NCI-H526 treated with DMSO at 0.1 percent for 48 hours (cell line): ENCODE measurements around the gene CACNA1C.

Experiments used
- DNase-seq: peaks from one replicate; lab custom pipeline; 2025; lab: John Stamatoyannopoulos, UW

Gene CACNA1C

DNA sequence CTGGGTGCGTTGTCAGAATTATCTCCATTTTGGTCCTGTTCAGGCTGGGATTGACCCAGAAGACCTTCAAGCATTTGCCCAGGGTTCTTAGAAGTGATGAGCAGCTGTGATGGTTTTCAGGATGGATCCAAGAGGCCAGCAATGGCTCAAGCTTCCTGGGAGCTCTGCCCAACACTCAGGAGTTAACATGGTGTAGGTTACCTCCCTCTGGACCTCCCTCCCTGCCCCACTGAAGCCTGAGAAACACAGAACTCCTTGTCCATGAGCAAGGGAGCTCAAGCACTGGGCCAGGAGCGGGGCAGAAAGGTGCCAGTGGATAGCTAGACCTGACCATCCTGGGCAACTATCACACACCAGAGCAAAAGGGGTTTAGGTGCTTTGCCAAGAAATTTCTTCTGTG lies 593.6 kb downstream of the CACNA1C start:
- DNase-seq = no peak

DNA sequence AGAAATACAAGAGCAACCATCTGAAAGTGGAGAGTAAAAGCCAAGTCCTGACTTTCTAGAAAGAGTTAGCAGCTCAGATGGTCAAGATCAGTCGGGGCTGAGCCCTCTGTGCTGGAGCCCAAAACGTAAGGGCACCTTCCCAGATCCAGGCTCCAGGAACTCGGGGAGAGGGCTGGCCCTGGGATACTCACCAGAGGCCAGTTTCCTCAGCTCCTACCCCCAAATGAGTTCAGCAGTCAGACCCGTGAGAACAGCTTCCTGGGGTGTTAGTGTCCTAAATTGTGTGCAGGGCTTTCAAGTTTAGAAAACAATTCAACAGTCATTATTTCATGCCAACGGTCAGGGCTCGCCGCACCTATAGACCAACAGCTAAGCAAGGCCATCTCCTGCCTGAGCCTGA lies 594.4 kb downstream of the CACNA1C start:
- DNase-seq = no peak

DNA sequence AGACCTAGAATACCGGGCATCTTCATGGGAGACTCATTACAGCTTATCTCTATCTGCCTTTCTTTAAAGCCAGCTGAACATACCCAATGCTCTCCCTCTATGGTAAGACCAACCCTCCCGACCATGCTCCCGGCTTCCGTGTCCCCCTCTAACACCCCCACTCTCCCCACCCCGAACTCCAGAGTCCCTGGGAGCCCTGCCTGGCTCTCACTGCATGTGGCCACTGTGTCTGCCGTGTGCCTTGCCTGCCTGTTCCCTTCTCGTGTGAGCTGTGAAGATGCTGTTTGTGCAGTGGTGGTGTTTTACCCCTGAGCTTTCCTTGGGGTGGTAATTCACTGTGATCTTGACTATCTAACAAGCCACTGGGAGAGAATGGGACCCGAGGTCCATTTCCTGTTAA lies 595.6 kb downstream of the CACNA1C start:
- DNase-seq = no peak

DNA sequence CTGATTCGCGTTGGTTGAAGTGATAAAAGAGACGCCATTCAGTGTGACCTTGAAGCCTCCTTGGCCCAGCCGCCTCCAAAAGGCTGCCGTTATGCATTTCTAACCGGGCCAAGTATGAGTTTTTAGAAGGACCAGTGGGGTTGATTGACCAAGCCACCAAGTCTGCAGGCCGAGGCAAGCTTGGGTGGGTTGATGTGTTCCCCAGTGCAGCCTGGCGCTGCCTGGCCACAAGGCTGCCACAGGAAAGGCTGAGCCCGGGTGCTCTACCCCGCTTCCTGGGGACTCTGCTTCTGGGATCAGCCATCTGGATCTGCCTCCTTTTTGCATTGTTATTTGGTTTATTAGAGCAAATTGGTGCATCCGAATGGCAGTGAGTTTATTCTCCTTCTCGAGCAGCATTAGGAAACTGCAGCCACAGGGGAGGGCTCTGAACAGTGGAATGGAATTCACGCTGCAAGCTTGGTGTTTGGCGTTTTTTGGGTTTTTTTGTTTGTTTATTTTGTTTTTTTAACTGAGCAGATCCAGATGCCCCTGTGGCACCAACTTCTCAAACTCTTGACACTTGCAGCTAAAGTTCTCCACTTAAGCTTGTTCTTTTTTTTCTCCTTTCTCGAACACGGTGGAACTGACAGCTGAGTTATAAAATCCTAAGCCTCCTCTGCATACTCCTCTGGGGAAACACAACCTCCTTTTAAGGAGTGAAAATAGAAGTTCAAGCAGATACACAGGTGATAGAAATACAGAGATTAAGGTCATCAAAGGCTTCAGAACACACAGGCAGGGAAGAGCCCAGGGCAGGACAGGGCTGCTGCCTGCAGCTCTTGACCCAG lies 596.6 kb downstream of the CACNA1C start:
- DNase-seq = no peak

DNA sequence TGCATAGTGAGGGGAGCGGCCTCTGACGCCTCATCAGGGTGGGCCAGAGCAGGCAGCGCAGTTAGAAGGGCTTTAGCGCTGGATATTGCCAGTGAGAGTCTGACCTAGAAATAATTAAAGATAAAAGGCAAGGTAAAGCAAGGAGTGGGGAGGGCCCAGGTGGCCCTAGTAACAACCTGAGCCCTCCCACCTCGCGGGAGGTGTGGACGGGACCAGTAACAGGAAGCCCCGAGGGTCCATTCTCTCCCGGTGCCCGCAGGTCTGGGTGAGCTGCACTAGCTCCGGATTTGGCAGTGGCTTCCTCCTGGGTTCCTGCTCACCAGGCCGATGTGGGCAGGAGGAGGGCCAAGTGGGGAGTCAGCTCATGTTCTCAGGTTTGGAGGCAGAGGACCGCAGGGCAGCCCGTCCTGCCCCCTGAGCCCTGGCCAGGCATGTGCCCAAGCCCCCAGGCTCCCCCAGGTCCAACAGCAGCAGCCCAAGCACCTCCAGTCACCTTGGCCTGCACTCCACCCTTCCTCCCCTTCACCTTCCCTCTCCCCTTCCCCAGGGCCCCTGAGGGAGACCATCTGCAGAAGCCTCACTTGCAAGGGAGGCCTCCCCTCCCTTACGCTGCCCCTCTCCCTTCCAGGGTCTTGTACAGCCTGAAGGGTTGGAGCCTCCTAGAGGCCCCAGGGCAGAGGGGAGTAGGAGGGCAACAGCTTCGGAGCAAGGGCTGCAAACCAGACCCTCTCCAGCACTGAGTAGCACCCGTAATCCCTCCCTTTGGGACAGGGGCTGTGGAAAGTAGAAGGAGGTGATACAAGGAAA lies 597.7 kb downstream of the CACNA1C start:
- no peak for DNase-seq

DNA sequence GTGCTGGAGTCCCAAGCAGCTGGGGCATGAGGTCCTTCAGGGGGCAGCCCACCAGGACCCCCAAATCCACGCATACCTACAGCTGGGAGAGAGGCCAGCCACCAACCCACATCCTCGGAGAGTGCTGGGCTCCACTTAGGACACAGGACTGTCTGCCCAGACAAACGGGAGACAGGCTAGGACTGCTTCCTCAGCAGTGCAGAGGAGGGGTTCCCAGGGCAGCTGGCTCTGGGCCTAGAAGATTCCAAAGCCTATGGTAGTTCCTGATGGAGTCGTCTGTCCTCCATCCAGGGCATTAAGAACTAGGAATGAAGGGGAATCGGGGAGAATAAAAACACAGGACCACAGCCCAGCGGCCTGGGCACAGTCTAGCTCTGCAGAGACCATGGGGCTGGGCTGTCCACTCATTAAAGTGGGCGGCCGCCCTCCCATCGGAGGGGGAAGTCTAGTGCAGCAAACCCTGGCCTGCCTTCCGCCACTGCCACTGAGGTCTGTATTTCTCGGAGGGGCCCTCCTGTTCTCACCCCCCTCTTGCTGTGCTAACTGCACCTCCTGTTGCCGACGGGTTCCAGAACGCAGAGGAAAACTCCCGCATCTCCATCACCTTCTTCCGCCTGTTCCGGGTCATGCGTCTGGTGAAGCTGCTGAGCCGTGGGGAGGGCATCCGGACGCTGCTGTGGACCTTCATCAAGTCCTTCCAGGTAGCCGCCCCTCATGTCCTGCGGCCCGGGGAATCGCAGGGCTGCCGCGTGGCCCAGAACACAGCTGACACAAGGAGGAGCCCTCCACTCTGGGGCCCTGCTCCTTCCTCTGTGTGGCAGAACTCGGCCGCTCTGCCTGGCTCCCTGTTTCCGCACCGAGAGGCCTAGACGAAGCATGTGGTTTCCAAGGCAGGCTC lies 598.5 kb downstream of the CACNA1C start:
- no peak for DNase-seq

DNA sequence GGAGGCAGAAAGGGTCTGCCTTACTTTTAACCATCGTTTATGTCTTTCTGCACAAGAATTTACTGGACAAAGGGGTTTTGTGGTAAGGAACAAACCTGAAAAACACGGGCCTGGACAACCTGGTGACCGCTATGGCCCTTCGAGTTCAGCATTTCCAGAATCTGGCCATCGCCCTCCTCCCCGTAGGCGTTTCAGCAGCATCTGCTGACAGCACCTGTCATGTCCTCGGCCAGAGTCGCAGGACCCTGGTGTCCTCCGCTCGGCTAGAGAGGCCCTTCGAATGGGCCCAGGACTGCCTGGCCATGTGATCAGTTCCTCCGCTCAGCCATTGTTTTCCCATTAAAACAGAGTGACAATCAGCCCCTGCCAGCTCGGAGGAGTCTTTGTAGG lies 599.2 kb downstream of the CACNA1C start:
- no peak for DNase-seq

DNA sequence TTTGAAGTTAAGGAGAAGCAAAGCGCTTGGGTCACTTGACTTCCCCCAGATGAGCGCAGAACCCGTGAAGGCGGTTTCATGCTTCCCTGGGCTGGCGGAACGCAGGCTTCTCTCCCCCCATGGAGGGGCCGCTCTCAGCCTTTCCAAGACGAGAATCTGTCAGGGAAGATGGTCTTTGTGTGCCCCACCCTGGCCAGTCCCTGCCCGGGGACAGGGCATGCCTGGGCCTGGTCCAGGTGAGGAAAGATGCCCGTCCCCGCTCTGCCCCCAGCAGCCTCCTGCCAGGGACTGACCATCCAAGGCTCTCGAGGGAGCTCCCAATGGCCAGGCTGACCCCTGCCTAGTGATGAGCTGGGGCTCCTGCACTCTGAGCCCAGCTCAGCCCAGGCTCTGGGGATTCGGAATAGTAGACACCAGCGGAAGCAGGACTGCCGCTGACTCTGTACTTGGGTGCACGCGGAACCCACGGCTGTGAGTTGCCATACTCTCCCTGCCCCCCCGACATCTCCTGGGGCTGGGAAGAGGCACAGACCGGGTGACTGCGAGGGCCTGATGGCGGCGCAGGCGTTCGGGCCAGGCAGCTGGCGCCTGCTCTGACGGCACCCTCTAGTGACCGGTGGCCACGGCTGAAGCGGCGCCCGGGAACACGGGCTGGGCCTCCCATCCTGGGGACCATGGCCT lies 599.8 kb downstream of the CACNA1C start:
- DNase-seq = no peak

DNA sequence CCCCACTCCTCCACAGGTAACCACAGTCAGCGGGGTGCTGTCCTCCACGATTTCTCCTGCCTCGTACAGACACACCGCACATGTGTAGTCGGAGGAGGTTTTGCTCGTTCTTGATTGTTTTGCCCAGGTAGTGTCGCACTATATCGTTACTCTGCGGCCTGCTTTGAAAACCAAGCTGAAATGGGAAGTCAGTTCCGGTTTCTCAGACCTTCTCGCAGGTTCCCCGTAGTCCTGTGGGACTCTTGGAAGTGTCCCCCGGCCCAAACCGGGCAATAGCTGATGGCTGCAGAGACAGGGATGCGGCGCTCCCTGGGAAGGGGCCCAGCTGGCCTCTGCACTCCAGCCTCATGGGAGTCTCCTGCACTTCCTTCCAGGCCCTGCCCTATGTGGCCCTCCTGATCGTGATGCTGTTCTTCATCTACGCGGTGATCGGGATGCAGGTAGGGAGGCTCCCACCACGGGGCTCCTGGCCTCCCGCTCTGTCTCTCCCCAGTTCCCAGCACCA lies 600.7 kb downstream of the CACNA1C start:
- DNase-seq = no peak

DNA sequence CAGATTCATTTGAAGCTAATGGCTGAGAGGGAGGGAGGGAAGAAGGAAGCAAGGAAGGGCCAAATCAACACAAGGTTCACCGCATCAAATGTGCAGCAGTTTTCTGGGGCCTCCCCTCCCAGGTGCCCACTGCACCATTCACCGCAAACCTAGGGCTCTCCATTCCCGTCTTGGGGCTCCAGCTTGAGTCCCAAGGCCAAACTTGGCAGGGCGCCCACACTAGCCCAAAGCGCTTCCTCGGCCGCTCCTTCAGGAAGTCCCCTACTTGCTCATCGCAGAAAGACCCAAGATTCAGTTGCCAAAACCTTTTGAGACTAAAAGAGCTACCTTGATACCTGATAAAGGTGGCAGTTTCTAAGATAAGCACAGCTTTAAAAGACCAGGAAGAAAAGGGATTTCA lies 601.5 kb downstream of the CACNA1C start:
- no peak for DNase-seq

DNA sequence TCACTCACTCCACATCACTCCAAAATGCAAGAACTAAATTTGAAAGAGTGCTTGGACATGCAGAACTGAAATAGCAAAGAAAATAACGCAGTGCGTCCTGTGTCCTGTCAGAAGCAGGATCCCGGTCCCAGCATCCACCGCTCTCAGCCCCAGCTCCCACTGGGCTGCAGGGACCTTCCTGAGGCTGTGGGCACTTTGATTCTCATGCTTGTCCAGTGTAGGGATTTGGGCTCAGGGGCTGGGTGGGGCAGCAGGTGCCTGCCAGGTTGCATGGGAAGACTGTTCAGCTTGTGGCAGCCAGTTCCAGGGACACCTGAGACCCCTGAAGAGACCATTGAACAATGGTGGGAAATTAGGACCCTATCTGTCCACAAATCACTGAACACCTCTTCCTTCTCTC lies 602.0 kb downstream of the CACNA1C start:
- no peak for DNase-seq

DNA sequence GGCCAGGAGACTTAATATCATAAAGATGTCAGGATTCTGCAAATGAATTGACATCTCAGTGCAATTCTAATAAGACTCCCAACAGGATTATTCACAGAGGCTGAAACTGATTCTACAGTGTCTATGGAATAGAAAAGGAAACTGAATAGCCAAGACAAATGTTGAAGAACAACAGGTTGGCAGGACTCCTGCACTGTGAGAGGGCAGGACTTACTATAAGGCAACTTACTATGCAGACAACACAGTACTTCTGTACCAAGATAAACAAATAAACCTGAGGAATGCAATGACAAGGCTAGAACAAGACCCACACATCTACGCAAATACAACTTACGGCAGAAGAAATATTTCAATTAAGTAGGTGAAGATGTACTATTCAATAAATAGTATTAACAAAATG lies 609.7 kb downstream of the CACNA1C start:
- no peak for DNase-seq

DNA sequence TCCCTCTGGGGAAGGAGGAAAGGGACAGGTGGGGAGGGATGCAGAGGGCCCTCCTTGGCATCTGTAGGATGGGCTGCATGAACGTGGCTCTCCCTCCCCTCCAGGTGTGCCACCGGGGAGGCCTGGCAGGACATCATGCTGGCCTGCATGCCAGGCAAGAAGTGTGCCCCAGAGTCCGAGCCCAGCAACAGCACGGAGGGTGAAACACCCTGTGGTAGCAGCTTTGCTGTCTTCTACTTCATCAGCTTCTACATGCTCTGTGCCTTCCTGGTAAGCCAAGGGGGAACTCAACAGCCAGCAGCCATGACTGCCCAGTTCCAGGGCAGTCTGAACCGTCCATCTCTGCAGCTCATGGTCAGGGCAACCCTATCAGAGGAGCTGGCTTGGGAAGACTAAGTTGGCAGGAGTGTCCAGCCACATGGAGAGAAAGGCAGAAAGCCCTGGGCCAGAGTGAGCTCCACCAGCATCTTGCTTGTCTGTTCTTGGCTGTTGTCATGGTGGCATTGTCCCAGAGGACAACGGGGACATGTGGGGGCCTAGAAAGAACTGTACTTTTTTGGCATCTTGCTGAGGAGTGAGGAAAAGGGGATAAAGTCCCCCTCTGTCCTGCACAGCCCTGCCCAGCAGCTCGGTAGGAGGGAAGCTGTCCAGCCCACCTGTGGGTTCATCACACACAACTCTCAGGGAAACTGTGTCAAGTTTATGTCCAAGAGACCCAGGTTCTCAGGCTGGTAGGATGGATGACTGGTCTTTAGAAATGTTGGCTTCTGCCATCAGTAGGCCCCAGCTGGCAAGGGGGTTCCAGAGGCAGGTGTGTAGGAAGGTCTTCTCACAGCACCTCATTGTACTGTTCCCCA lies 612.2 kb downstream of the CACNA1C start:
- no peak for DNase-seq

DNA sequence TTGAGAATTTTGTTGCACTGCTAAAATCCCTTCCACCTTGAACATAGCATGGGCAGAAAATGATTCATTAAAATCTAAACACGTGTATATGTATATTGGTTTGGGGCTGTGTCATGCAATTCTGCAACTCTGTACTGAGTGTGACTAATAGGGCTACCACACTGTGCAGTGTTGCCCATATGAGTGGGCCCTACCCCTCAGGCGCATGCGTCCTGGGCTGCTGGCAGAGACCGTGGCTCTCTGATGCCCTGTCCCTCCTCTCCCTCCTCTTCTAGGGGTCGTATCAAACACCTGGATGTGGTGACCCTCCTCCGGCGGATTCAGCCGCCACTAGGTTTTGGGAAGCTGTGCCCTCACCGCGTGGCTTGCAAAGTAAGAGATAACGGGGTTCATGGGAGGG lies 613.6 kb downstream of the CACNA1C start:
- no peak for DNase-seq

DNA sequence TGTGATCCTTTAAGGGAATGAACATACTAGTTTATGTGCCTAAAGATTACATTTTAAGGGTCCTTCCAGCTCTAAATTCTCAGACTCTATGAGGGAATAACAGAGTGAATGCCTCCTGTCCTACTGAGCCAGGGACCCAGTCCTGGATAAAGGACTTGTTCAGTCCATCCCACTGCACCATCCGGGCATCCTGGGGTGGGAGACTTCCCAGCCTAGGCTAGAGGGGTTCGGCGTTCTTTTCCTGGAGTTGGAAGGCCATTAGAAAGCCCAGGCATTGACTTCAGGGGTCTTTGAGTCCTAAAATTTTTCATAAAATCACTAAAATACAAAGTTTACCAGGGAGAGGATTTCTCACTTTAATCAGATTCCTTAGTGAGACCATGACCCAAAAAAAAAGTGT lies 614.1 kb downstream of the CACNA1C start:
- DNase-seq = no peak

DNA sequence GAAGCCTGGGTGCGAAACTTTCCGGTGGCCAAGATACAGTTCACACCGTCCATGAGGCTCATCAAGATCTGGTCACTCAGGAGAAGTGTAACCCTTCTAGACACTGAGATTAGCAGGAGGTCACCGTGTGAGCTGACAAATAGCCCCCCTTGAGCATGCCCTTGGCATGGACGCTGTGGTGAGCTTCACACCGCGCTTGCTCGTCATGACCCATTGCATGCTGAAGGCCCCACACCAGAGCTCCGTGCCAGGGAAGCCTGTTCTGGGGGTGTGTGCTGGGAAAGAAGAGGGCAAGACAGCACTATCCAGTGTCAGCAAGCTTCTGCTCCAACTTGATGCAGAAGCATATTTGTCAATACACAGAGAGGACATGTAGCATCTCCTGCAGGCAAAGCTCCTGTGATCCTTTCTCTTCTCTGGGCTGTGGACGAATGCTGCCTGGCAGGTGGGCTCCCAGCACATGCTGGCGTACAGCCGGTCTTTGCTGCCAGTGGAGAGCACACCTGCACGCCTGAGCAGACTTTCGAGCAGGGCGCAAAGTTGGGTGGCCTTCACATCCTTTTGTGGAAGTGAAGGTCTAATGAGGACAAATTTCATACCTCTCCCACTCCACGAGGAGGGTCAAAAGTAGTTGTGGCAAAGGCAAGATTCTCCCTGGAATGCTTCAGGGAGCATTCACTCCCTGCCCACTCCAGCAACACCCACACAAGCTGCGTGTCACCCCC lies 615.1 kb downstream of the CACNA1C start:
- no peak for DNase-seq

DNA sequence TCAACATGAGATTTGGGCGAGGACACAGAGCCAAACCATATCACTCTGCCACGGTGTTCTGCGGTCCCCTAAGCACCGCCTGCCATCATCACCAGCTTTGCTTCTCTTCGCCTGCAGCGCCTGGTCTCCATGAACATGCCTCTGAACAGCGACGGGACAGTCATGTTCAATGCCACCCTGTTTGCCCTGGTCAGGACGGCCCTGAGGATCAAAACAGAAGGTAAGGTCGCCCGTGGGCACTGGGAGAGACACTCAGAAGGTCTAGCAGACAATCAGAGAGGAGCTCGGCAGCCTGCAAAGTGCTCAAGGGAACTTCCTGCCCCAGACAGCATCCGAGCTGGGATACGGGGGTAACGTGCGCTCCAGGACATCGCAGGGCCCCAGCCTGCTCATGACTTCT lies 616.0 kb downstream of the CACNA1C start:
- DNase-seq = no peak

DNA sequence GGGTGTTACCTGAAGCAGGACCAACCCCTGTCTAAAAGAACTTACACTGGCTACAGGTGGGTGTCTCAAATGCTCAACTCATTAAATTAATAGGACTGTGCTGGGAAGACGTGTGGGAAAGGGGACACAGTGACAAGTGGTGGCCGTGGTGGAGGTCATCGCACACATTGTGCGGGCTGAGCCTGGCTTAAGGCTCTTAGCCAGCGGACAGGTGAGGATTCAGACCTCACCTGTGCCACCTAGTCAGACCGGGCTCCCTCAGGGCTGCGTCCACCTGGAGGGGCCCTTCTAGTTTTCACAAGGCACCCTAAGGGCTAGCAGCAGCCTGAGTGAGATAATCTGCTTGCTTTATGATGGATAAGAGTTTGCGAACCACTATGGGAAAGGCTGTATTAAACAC lies 616.8 kb downstream of the CACNA1C start:
- DNase-seq = no peak

DNA sequence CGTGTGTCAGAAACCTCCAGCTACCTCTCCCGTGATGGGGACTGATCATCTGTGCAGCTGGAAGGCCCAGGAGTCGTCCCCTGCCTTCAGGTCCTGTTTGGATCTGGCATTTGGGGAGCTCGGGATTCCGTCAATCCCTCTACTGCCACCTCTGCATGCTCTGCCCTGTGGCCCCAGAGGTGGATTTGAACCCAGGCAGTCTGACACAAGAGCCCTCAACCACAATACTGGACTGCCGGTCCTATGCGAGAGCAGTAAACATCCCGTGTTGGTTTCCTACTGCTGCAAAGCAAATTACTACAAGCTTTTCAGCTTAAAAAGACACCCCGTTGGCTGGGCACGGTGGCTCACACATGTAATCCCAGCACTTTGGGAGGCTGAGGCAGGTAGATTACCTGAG lies 620.1 kb downstream of the CACNA1C start:
- DNase-seq = no peak
